ENCODE measurements around the gene DUSP28.

Gene DUSP28

GRCh38 chr2:240601831-240602160, 41.6 kb downstream of the DUSP28 start:
- no peaks in the 10 kb centered on the region for H3K27me3 Mint-ChIP-seq
- no peak overlapping the region for H3K27ac Mint-ChIP-seq
- H3K9me3 Mint-ChIP-seq: no peaks in the 10 kb centered on the region
- peaks cover 25% of the 10 kb centered on the region for H3K36me3 Mint-ChIP-seq
- H3K4me1 Mint-ChIP-seq: no peaks in the 10 kb centered on the region
- H3K4me3 Mint-ChIP-seq: no peak overlapping the region
- ATAC-seq: no peak

DNA sequence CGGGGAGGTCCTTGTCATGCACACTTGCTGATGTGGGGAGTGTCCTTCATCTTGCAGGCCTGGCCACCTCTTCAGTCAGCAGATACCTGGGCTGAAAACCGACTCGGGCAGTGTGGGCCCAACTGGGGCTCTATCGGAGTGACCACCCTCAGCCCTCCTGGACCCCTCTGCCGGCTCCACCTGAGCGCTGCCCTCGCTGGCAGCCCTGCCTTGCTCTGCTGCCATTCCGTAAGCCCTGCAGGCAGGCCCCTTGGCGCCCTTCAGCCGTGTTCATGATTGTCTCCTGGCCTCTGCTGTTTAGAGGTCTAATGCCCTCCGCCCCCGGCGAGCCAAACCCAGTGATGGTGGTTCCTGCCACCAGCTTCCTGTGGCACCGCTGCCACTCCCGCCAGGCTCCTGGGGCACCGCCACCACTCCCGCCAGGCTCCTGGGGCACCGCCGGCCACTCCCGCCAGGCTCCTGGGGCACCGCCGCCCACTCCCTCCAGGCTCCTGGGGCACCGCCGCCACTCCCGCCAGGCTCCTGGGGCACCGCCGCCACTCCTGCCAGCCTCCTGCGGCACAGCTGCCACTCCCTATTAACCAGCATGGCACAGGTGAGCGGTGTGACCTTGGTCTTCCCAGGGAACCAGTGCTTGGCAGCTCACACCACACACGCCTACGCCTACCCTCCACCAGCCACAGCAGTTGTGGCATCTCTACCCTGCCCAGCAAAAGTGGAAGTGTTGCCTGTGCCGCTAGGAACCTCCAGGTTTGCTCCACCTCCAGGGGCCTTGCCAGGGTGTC, 42.3 kb downstream of the DUSP28 start:
- no peak for ATAC-seq
- Mint-ChIP-seq H3K4me1 (no peaks in the 10 kb centered on the region), H3K4me3 (no peak overlapping the region), H3K9me3 (no peaks in the 10 kb centered on the region), H3K27me3 (no peaks in the 10 kb centered on the region), H3K36me3 (peaks cover 25% of the 10 kb centered on the region), H3K27ac (no peak overlapping the region)

- H3K4me3 Mint-ChIP-seq: no peak overlapping the region
Measured at GRCh38 chr2:240603081-240603835, 43.1 kb downstream of the DUSP28 start.

DNA sequence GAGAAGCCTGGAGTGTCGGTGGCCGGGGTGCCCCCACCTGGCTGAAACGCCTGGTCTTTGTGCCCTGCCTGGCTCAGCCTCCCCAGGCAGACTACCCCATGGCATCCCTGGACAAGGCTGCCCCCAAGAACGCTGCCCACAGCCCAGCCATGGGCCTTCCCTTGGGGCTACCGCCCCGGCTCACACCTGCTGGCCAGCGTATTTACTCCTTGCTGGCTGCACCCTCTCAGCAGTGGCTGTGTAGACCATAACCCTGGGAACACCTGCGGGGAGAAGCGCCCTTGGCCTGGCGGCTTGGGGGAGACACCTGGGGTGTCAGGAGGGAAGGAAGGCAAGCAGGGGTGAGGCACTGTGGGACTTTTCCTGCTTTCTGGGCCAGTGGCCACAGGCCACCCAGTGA, 43.7 kb downstream of the DUSP28 start:
- Mint-ChIP-seq H3K4me1 (no peaks in the 10 kb centered on the region), H3K27me3 (no peaks in the 10 kb centered on the region), H3K27ac (no peak overlapping the region), H3K36me3 (peaks cover 20% of the 10 kb centered on the region), H3K4me3 (no peak overlapping the region), H3K9me3 (no peaks in the 10 kb centered on the region)
- no peak for ATAC-seq

More at GRCh38 chr2:240603081-240603835, 43.1 kb downstream of the DUSP28 start:
- Mint-ChIP-seq H3K9me3 (no peaks in the 10 kb centered on the region), H3K27ac (no peak overlapping the region), H3K4me1 (no peaks in the 10 kb centered on the region), H3K27me3 (no peaks in the 10 kb centered on the region), H3K36me3 (peaks cover 25% of the 10 kb centered on the region)
- no peak for ATAC-seq

- Mint-ChIP-seq H3K27me3 (no peaks in the 10 kb centered on the region), H3K4me3 (no peak overlapping the region), H3K4me1 (no peaks in the 10 kb centered on the region), H3K9me3 (no peaks in the 10 kb centered on the region), H3K27ac (no peak overlapping the region), H3K36me3 (peaks cover 14% of the 10 kb centered on the region)
- no peak for ATAC-seq
Measured at GRCh38 chr2:240604291-240604938, 44.3 kb downstream of the DUSP28 start.

DNA sequence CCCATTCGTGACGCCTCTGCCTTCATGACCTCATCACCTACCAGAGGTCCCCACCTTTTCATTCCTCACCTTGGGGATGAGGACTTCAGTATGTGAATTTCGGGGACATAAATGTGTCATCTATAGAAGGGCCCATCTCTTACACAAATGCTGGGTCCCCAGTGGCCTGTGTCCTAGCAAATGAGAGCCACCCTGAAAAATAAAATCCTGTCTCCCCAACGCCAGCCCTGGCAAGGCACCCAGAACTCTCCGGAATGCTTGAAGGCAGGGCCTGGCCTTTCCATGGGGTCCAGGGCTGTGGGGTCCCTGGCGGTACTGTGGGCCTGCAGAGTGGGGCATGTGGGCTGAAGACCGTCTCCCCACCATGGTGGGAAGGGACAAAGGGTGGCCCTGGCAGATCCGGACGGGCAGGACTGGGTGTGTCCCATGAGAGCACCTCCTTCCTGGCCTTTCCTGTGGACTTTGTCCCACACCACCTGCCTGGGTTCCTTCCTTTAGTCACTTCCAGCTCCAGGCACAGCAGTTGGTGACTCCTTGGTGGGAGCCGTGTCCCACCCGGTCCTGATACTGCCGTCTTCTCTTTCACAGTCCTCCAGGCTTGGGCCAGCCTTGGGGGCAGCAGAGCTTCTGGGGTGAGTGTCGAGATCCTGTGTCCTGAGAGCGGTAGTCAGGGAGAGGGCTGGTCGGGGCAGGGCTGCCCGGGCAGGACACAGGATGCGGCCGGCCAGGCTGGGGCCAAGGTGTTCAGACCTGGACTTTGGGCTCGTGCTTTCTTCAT, 45.0 kb downstream of the DUSP28 start:
- no peak overlapping the region for H3K27ac Mint-ChIP-seq
- H3K27me3 Mint-ChIP-seq: no peaks in the 10 kb centered on the region
- H3K9me3 Mint-ChIP-seq: no peaks in the 10 kb centered on the region
- no peak overlapping the region for H3K4me3 Mint-ChIP-seq
- ATAC-seq: no peak
- no peaks in the 10 kb centered on the region for H3K4me1 Mint-ChIP-seq
- peaks cover 9% of the 10 kb centered on the region for H3K36me3 Mint-ChIP-seq

- no peaks in the 10 kb centered on the region for H3K27me3 Mint-ChIP-seq
- peaks cover 8% of the 10 kb centered on the region for H3K36me3 Mint-ChIP-seq
- ATAC-seq: no peak
- H3K4me3 Mint-ChIP-seq: no peak overlapping the region
- H3K27ac Mint-ChIP-seq: no peak overlapping the region
- no peaks in the 10 kb centered on the region for H3K9me3 Mint-ChIP-seq
- H3K4me1 Mint-ChIP-seq: no peaks in the 10 kb centered on the region
Measured at GRCh38 chr2:240605867-240606743, 45.9 kb downstream of the DUSP28 start.

GRCh38 chr2:240611601-240612210, 51.5 kb downstream of the DUSP28 start:
- H3K4me3 Mint-ChIP-seq: no peak overlapping the region
- no peaks in the 10 kb centered on the region for H3K27me3 Mint-ChIP-seq
- H3K9me3 Mint-ChIP-seq: peaks cover 1% of the 10 kb centered on the region
- H3K27ac Mint-ChIP-seq: no peak overlapping the region
- ATAC-seq: no peak
- peaks cover 8% of the 10 kb centered on the region for H3K4me1 Mint-ChIP-seq
- H3K36me3 Mint-ChIP-seq: peaks cover 5% of the 10 kb centered on the region

Data from stimulated activated memory B cell treated with anti-CD40 and anti-IgM and Interleukin-4, amounts not matched to agents 10 μg/mL and 1 μg/mL and 100 μg/mL, for 72 hours (primary cell).